Caco-2 (cell line): Measurements from ENCODE around the gene RAD23A. TPM values are rescaled to one million over a fixed set of nuclear protein-coding genes. Genes with fewer than 3 reads are reported as not detected.

Experiments used
- BruUV-seq: library from RNA; stranded (reverse); fragments of 400-500 nt; replicated peaks from 2 replicates; lab custom pipeline; 2021; lab: Mats Ljungman, UMichigan
- CTCF ChIA-PET: fragments of 300-600 bp; sonication (Branson Sonifier 250); formaldehyde crosslinking; loops from one replicate; lab custom pipeline; 2022; ENCODE audit warnings: antibody characterized with exemption; lab: Charles Lee
- POLR2A ChIA-PET: fragments of 300-600 bp; sonication (Branson Sonifier 250); formaldehyde crosslinking; loops from one replicate; lab custom pipeline; 2022; ENCODE audit warnings: antibody characterized with exemption; lab: Charles Lee
- DNase-seq, 2 experiments: peaks; one replicate each; pipeline versions ENCODE4 v3.0.0 to v3.0.0-alpha.2; 2020 to 2022
- H3K27me3 ChIP-seq: replicated peaks from 2 replicates; pipeline ENCODE4 v1.6.0; 2011; ENCODE audit warnings: low read length; ENCODE audit not compliant: control insufficient read depth, insufficient read depth
- H3K36me3 ChIP-seq: 2 replicates; pipeline ENCODE4 v1.5.1; 2011; ENCODE audit warnings: low read length; ENCODE audit not compliant: control insufficient read depth, insufficient read depth
- H3K4me1 ChIP-seq: fragments of 250-450 bp; sonication (Bioruptor Pico); 2 replicates; pipeline ENCODE4 v1.5.1; 2020; ENCODE audit warnings: mild to moderate bottlenecking
- H3K4me3 ChIP-seq: 2 replicates; pipeline ENCODE4 v1.5.1; 2011; ENCODE audit warnings: low read depth, mild to moderate bottlenecking, control low read depth, low read length
- H3K9me3 ChIP-seq: fragments of 250-450 bp; sonication (Bioruptor Pico); 2 replicates; pipeline ENCODE4 v1.5.1; 2020; ENCODE audit warnings: mild to moderate bottlenecking, moderate library complexity
- H3K27ac Mint-ChIP-seq: one replicate; pipeline ENCODE4 v1.8.0; 2022; ENCODE audit warnings: mixed read lengths; ENCODE audit not compliant: unreplicated experiment
- H3K27me3 Mint-ChIP-seq: one replicate; pipeline ENCODE4 v1.8.0; 2022; ENCODE audit warnings: mixed read lengths; ENCODE audit not compliant: insufficient read depth, unreplicated experiment
- H3K36me3 Mint-ChIP-seq: one replicate; pipeline ENCODE4 v1.8.0; 2022; ENCODE audit warnings: mild to moderate bottlenecking, mixed read lengths; ENCODE audit not compliant: insufficient read depth, unreplicated experiment
- H3K4me1 Mint-ChIP-seq: one replicate; pipeline ENCODE4 v1.8.0; 2022; ENCODE audit warnings: low read depth, mixed read lengths; ENCODE audit not compliant: unreplicated experiment
- H3K4me3 Mint-ChIP-seq: one replicate; pipeline ENCODE4 v1.8.0; 2022; ENCODE audit warnings: mild to moderate bottlenecking, moderate library complexity, mixed read lengths; ENCODE audit not compliant: unreplicated experiment
- H3K9me3 Mint-ChIP-seq: one replicate; pipeline ENCODE4 v1.8.0; 2022; ENCODE audit warnings: mixed read lengths; ENCODE audit not compliant: unreplicated experiment
- intact Hi-C: fragments of 100-400 bp; cut with micrococcal nuclease; formaldehyde crosslinking; loops from one replicate; pipeline ENCODE4 v1.10.0; 2022; ENCODE audit not compliant: unreplicated experiment
- total RNA-seq: library from RNA; stranded (reverse); gene quantifications from 2 replicates; pipeline ENCODE4 v1.2.3, GENCODE V29; 2022
- TF ChIP-seq, protein P1 (sequence below), 2 experiments: fragments of 200-600 bp in 1 of 2; IDR thresholded peaks; 1 replicate in 1 of 2; 2 replicates in 1 of 2; pipeline versions ENCODE4 v1.5.1 to v1.8.0; 2011 to 2022; ENCODE audit warnings: antibody characterized with exemption in 1 of 2, control low read depth in 1 of 2, inconsistent platforms in 1 of 2, low read depth in 1 of 2, low read length in 1 of 2, mild to moderate bottlenecking in 1 of 2, moderate library complexity in 1 of 2; ENCODE audit not compliant: insufficient read depth in 1 of 2, severe bottlenecking in 1 of 2, unreplicated experiment in 1 of 2

RAD23A gene
- total RNA-seq, 1 experiment from 2014 or later = 102 TPM

DNA sequence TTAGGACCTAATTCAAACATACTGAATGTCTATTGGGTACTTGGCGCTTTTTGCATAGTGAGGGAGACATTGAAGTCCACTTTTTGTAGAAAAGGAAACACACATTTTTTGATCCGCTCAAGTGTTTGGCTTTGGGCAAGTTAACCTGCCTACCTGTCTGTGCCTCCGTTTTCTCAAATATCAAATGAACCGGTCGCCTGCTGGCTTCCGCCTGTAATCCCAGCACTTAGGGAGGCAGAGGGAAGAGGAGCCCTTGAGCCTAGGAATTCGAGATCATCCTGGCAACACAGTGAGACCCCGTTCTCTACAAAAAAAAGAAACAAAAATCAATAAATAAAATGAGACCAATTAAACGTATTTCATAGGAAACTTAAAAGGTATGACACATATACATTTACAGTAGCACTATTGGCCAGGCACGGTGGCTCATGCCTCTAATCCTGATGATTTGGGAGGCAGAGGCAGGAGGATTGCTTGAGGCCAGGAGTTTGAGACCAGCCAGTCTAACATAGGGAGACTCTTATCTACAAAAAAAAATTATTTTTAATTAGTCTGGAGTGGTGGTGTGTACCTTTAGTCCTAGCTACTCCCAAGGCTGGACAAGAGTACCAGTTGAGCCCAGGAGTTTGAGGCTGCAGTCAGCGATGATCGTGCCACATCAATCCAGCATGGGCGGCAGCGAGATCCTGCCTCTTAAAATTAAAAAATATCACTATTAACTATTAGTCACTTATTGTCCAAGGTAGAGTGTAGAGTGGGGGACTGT is 1.3 kb downstream of the RAD23A start:
- no peaks in the 10 kb centered on the region for H3K9me3 Mint-ChIP-seq
- intact Hi-C loops = no loop called here
- peak overlapping the region; percentile 83 for H3K4me3 Mint-ChIP-seq
- peak overlapping the region; percentile 96 for H3K27ac Mint-ChIP-seq
- H3K27me3 ChIP-seq = no peaks in the 10 kb centered on the region
- H3K9me3 ChIP-seq = no peaks in the 10 kb centered on the region
- no TSS peak for BruUV-seq
- TF ChIP-seq, protein P1, sequence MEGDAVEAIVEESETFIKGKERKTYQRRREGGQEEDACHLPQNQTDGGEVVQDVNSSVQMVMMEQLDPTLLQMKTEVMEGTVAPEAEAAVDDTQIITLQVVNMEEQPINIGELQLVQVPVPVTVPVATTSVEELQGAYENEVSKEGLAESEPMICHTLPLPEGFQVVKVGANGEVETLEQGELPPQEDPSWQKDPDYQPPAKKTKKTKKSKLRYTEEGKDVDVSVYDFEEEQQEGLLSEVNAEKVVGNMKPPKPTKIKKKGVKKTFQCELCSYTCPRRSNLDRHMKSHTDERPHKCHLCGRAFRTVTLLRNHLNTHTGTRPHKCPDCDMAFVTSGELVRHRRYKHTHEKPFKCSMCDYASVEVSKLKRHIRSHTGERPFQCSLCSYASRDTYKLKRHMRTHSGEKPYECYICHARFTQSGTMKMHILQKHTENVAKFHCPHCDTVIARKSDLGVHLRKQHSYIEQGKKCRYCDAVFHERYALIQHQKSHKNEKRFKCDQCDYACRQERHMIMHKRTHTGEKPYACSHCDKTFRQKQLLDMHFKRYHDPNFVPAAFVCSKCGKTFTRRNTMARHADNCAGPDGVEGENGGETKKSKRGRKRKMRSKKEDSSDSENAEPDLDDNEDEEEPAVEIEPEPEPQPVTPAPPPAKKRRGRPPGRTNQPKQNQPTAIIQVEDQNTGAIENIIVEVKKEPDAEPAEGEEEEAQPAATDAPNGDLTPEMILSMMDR (IDR thresholded peaks at IDR 0.05; ENCODE audit: insufficient read depth in 1 of 2, low read depth in 1 of 2, low read length in 1 of 2, severe bottlenecking in 1 of 2, unreplicated experiment in 1 of 2) = no peak
- POLR2A ChIA-PET = interaction anchor here (0.5 to 1.0 kb wide), 15 partner anchors 10 to 1459 kb away, joined by 3 to 17 read pairs (median 6); partner anchors contain the start of genes GCDH and NFIX
- peaks cover 8% of the 10 kb centered on the region for H3K4me1 ChIP-seq
- H3K36me3 ChIP-seq = peaks cover 3% of the 10 kb centered on the region
- peak overlapping the region; percentile 77 for H3K4me3 ChIP-seq
- peaks cover 97% of the 10 kb centered on the region for H3K36me3 Mint-ChIP-seq
- CTCF ChIA-PET = interaction anchor here (0.6 to 0.7 kb wide), 6 partner anchors 18 to 1149 kb away, joined by 3 read pairs; no protein-coding TSS in a partner anchor
- peaks cover 13% of the 10 kb centered on the region for H3K4me1 Mint-ChIP-seq
- H3K27me3 Mint-ChIP-seq = no peaks in the 10 kb centered on the region
- DNase-seq = no peak

DNA sequence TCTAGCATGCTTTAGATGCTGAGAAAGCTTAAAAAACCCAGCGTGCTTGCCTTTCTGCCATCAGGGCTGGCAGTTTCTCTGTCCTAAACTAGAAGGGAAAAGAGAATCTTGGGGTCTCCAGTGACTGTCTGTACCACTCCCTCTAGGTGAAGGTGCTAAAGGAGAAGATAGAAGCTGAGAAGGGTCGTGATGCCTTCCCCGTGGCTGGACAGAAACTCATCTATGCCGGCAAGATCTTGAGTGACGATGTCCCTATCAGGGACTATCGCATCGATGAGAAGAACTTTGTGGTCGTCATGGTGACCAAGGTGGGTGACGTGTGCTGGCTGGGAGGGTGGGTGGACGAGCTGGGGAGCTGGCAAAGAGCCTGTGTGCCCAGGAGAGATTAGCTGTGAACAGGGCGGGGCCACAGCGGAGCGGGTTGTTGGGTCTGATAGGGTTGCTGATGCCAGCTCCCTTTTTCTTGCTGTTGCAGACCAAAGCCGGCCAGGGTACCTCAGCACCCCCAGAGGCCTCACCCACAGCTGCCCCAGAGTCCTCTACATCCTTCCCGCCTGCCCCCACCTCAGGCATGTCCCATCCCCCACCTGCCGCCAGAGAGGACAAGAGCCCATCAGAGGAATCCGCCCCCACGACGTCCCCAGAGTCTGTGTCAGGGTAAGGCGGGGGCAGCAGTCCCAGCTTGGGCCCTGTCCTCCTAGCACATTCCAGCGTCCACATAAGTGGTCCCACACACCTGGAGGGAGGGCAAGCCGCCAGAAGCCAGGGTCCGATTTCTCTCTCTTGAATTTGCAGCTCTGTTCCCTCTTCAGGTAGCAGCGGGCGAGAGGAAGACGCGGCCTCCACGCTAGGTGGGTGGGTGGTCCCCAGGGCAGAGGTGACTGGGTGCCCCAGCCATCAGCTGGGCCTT is 2.3 kb downstream of the RAD23A start:
- POLR2A ChIA-PET = no interaction called here
- no peak for DNase-seq
- Mint-ChIP-seq H3K27ac (no peak overlapping the region), H3K27me3 (no peaks in the 10 kb centered on the region), H3K36me3 (peaks cover 97% of the 10 kb centered on the region), H3K4me3 (no peak overlapping the region), H3K9me3 (no peaks in the 10 kb centered on the region), H3K4me1 (peaks cover 13% of the 10 kb centered on the region)
- CTCF ChIA-PET = no interaction called here
- Histone ChIP-seq H3K9me3 (no peaks in the 10 kb centered on the region), H3K36me3 (peaks cover 5% of the 10 kb centered on the region), H3K4me1 (peaks cover 8% of the 10 kb centered on the region), H3K27me3 (no peaks in the 10 kb centered on the region), H3K4me3 (no peak overlapping the region)
- TF ChIP-seq, protein P1 (IDR thresholded peaks at IDR 0.05; ENCODE audit: insufficient read depth in 1 of 2, low read depth in 1 of 2, low read length in 1 of 2, severe bottlenecking in 1 of 2, unreplicated experiment in 1 of 2) = no peak
- intact Hi-C loops = no loop called here
- BruUV-seq = no TSS peak

DNA sequence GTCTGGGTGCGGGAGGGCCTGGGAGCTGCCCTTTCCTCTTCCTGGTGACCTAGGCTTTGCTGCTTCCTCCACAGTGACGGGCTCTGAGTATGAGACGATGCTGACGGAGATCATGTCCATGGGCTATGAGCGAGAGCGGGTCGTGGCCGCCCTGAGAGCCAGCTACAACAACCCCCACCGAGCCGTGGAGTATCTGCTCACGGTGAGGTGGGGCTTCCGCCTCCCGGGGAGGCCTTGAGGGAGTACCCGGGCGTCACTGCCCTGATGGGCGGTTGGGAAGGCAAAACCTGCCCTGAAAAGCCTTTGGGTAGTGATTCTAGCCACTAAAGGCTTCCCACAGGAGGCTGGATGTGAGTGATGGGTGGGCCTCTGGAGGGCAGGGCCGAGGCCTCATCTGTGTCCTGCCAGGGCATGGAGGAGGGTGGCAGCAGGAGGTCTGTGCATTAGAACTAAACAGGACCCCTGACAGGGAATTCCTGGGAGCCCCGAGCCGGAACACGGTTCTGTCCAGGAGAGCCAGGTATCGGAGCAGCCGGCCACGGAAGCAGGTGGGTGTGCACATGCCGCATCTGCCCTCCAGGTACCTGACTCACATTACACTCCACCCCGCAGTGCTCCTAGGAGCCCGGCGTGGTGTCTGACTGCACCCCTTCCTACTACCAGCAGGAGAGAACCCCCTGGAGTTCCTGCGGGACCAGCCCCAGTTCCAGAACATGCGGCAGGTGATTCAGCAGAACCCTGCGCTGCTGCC is 3.1 kb downstream of the RAD23A start:
- Mint-ChIP-seq H3K4me1 (peaks cover 7% of the 10 kb centered on the region), H3K27me3 (no peaks in the 10 kb centered on the region), H3K36me3 (peaks cover 97% of the 10 kb centered on the region), H3K27ac (no peak overlapping the region), H3K9me3 (no peaks in the 10 kb centered on the region), H3K4me3 (no peak overlapping the region)
- BruUV-seq = no TSS peak
- intact Hi-C loops = no loop called here
- CTCF ChIA-PET = no interaction called here
- POLR2A ChIA-PET = no interaction called here
- no peak for DNase-seq
- Histone ChIP-seq H3K4me1 (peaks cover 8% of the 10 kb centered on the region), H3K27me3 (no peaks in the 10 kb centered on the region), H3K4me3 (no peak overlapping the region), H3K36me3 (peaks cover 4% of the 10 kb centered on the region), H3K9me3 (no peaks in the 10 kb centered on the region)
- TF ChIP-seq, protein P1 (IDR thresholded peaks at IDR 0.05; ENCODE audit: insufficient read depth in 1 of 2, low read depth in 1 of 2, low read length in 1 of 2, severe bottlenecking in 1 of 2, unreplicated experiment in 1 of 2) = no peak
